LNCAP (cell line): ENCODE measurements around the gene SLC39A11.

Experiments used
- CTCF ChIP-seq: fragments of 450-650 bp; IDR thresholded peaks from 2 replicates; pipeline ENCODE4 v1.5.1; 2017; ENCODE audit warnings: mild to moderate bottlenecking

The SLC39A11 gene

DNA sequence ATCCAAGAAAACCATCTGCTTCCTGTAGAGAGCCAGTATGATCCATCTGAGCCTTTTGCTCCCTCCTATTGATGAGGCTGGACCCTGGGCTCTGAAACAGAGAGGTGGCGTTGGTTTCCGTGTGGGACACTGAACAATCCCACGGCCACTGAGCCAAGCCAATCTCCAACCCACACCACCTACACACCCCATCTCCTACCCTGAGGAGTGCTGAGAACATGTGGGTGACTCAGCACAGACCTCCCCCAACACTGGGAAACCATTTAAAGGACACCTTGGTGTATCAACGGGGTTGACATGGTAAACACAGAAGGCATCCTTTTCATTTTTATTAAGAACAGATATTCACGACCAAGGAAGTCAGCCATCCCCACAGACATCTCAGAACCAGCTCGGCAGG is 332.1 kb downstream of the SLC39A11 start:
- no peak for TF ChIP-seq CTCF

GRCh38 chr17:72759301-72759700 is 333.2 kb downstream of the SLC39A11 start:
- TF ChIP-seq CTCF, result no peak

GRCh38 chr17:72756256-72756655 is 336.2 kb downstream of the SLC39A11 start:
- no peak for TF ChIP-seq CTCF

DNA sequence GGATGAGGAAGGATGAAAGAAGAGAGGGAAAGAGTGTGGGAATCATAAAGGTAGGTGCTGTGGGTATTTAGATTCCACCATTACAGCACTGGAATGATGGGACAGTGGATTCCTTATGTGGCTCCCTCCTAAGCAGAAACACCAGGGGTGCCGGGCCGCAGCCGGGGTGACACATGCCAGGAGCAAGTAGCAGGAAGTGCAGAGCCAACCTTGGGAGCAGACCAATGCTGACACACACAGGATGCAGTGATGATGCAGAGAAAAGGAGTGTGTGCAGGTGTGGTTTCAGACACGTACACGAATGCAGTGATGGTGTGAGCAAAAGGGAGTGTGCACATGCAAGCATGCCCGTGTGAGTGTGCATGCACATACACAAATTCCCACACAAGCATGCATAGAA is 338.0 kb downstream of the SLC39A11 start:
- TF ChIP-seq CTCF, result no peak

GRCh38 chr17:72751746-72752145 is 340.7 kb downstream of the SLC39A11 start:
- no peak for TF ChIP-seq CTCF

- no peak for TF ChIP-seq CTCF
Observed at GRCh38 chr17:72749119-72749572, 343.3 kb downstream of the SLC39A11 start.

GRCh38 chr17:72747501-72747900 is 345.0 kb downstream of the SLC39A11 start:
- no peak for TF ChIP-seq CTCF

DNA sequence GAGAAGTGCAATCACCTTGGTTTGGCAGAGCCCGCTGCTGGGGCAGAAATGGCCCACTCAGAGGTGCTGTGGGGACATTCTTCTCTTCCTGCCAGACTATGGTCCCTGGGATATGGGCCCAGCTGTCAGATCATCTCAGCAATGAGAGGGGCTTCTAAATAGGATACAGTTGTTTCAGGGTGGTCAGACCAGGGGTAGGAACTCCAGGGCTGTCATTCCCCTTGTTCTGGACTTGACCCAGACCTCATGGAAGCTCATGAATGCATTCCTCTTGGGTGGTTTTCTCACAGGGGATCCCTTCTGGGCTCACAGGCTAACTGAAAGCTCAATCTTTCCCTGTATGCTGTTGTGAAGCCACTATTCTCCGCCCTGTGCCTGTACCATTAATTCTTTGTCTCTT is 347.2 kb downstream of the SLC39A11 start:
- TF ChIP-seq CTCF, result no peak
